GM12878 (cell line): ENCODE measurements around the gene DNASE1. TPM values are rescaled to one million over a fixed set of nuclear protein-coding genes. Genes with fewer than 3 reads are reported as not detected.

Source experiments
- ATAC-seq: fragments of 200-7000 bp; cut with Tn5 transposase; 3 replicates; pipeline ENCODE4 v1.9.1; 2020; ENCODE audit warnings: mild to moderate bottlenecking, moderate library complexity
- BruUV-seq: library from RNA; stranded (reverse); fragments of 400-500 nt; replicated peaks from 2 replicates; lab custom pipeline; 2021; lab: Mats Ljungman, UMichigan
- CTCF ChIA-PET: fragments of 300-600 bp; sonication (Branson Sonifier 250); formaldehyde crosslinking; extraction: SDS; loops from one replicate; lab custom pipeline; 2021; ENCODE audit warnings: inconsistent platforms; lab: Yijun Ruan, JAX
- POLR2A ChIA-PET: fragments of 350-600 bp; formaldehyde crosslinking; extraction: SDS; loops from one replicate; lab custom pipeline; 2021; ENCODE audit warnings: inconsistent platforms; lab: Charles Lee
- RAD21 ChIA-PET: fragments of 300-600 bp; sonication (Branson Sonifier 250); formaldehyde crosslinking; loops from one replicate; lab custom pipeline; 2023; ENCODE audit warnings: antibody characterized with exemption; ENCODE audit not compliant: unreplicated experiment; lab: Charles Lee
- SMC1A ChIA-PET: fragments of 300-600 bp; sonication (Branson Sonifier 250); formaldehyde crosslinking; loops from one replicate; lab custom pipeline; 2023; ENCODE audit not compliant: unreplicated experiment, uncharacterized antibody; lab: Charles Lee
- DNase-seq: peaks from one replicate; pipeline ENCODE4 v3.0.0-alpha.2; 2011; ENCODE audit warnings: low read depth, low spot score
- FAIRE-seq: peaks from 3 replicates; lab custom pipeline; 2011; peaks lifted over from hg19 to GRCh38; lab: Jason Lieb, UNC
- H2AFZ ChIP-seq: 2 replicates; pipeline ENCODE4 v1.6.0; 2011; ENCODE audit warnings: low read depth, low read length, control low read depth; ENCODE audit not compliant: control insufficient read depth
- H3K27ac ChIP-seq: 2 replicates; pipeline ENCODE4 v1.5.1; 2011; ENCODE audit warnings: control low read depth; ENCODE audit not compliant: control insufficient read depth, insufficient read depth
- H3K27me3 ChIP-seq, 2 experiments: replicated peaks in 1 of 2; 2 replicates each; pipeline versions ENCODE4 v1.6.0 to v1.6.1; 2011; ENCODE audit warnings: low read length in 1 of 2; ENCODE audit not compliant: control insufficient read depth in 2 of 2, insufficient read depth in 2 of 2
- H3K36me3 ChIP-seq, 2 experiments: 2 replicates each; pipeline ENCODE4 v1.5.1; 2011; ENCODE audit warnings: low read length in 1 of 2; ENCODE audit not compliant: control insufficient read depth in 2 of 2, insufficient read depth in 2 of 2
- H3K4me1 ChIP-seq: 2 replicates; pipeline ENCODE4 v1.6.1; 2011; ENCODE audit warnings: mild to moderate bottlenecking, low read length, moderate library complexity, mixed read lengths; ENCODE audit not compliant: control insufficient read depth, insufficient read depth
- H3K4me2 ChIP-seq: 2 replicates; pipeline ENCODE4 v1.6.0; 2011; ENCODE audit warnings: control low read depth; ENCODE audit not compliant: control insufficient read depth, insufficient read depth
- H3K4me3 ChIP-seq: fragments of 200-600 bp; sonication (generic); 2 replicates; pipeline ENCODE4 v1.5.1; 2016
- H3K79me2 ChIP-seq: 2 replicates; pipeline ENCODE4 v1.6.0; 2011; ENCODE audit warnings: low read length; ENCODE audit not compliant: control insufficient read depth, insufficient read depth
- H3K9ac ChIP-seq: 2 replicates; pipeline ENCODE4 v1.8.0; 2011; ENCODE audit warnings: low read length, control low read depth, mixed read lengths; ENCODE audit not compliant: control insufficient read depth, insufficient read depth
- H3K9me3 ChIP-seq: replicated peaks from 3 replicates; pipeline ENCODE4 v1.5.1; 2011; ENCODE audit warnings: mild to moderate bottlenecking, low read length; ENCODE audit not compliant: control insufficient read depth, insufficient read depth
- H4K20me1 ChIP-seq: 2 replicates; pipeline ENCODE4 v1.6.0; 2011; ENCODE audit not compliant: control insufficient read depth, insufficient read depth
- EP300 ChIP-seq, 2 experiments: fragments of 150-350 bp in 1 of 2; IDR thresholded peaks; 2 replicates each; pipeline ENCODE4 v1.6.1; 2011 to 2012; ENCODE audit warnings: low read depth in 2 of 2, low read length in 2 of 2, borderline replicate concordance in 1 of 2, improper control_type of control experiment in 1 of 2, inconsistent platforms in 1 of 2; ENCODE audit not compliant: control insufficient read depth in 1 of 2
- GATAD2B ChIP-seq: fragments of 450-650 bp; conservative IDR thresholded peaks from 2 replicates; pipeline ENCODE4 v1.6.1; 2017; ENCODE audit warnings: low read depth, mild to moderate bottlenecking, moderate library complexity
- HDGF ChIP-seq: fragments of 450-650 bp; IDR thresholded peaks from 2 replicates; pipeline ENCODE4 v1.6.1; 2016; ENCODE audit warnings: antibody characterized with exemption
- MYB ChIP-seq: fragments of 150-350 bp; IDR thresholded peaks from 2 replicates; pipeline ENCODE4 v1.6.1; 2014; ENCODE audit warnings: mild to moderate bottlenecking, low read depth, low read length, borderline replicate concordance
- POLR2A ChIP-seq: IDR thresholded peaks from 2 replicates; pipeline ENCODE4 v1.6.1; 2011; ENCODE audit warnings: low read depth, mild to moderate bottlenecking, low read length
- WGBS: methylation state at CpG from one replicate; pipeline ENCODE4 v1.1.6; 2016; ENCODE audit warnings: low lambda C conversion rate; ENCODE audit not compliant: insufficient replicate concordance, insufficient coverage; ENCODE audit errors: missing lambda C conversion rate; 5-methylcytosine and 5-hydroxymethylcytosine counted together
- in situ Hi-C: fragments of 300-500 bp; cut with MboI; formaldehyde crosslinking; loops from 9 replicates; pipeline ENCODE4 v1.14.3; 2018; ENCODE audit warnings: mixed read lengths
- intact Hi-C: fragments of 100-400 bp; cut with micrococcal nuclease; formaldehyde crosslinking; loops from one replicate; pipeline ENCODE4 v1.14.2; 2022; ENCODE audit not compliant: unreplicated experiment
- polyA plus RNA-seq, 11 experiments: library from polyadenylated mRNA; depleted of rRNA in 4 of 11; unstranded in 6 of 11; stranded (reverse) in 5 of 11; fragments of >200 nt; fragmentation: Nextera tagmentation in 4 of 11; fragmentation: Illumina TruSeq in 1 of 11; extraction: Ambion mirVana in 4 of 11; extraction: Trizol in 1 of 11; gene quantifications; 1 replicate in 1 of 11; 2 replicates in 10 of 11; pipeline versions ENCODE4 v1.2.1 to v1.2.3, GENCODE V29; 2011 to 2016; ENCODE audit warnings: inconsistent platforms in 2 of 11, missing spikeins in 2 of 11, low read depth in 1 of 11
- total RNA-seq, 4 experiments: library from RNA; depleted of rRNA in 3 of 4; stranded (reverse); fragments of >200 nt in 3 of 4; fragmentation: Illumina TruSeq in 1 of 4; extraction: Trizol in 1 of 4; gene quantifications; 2 replicates each; pipeline versions ENCODE4 v1.2.1 to v1.2.3, GENCODE V29; 2013 to 2021

DNASE1 gene
- total and polyA plus RNA-seq, 10 of the 15 experiments (the other 5 are each of a cell fraction or from before 2014, with no cell fraction given): 0.23 to 12.0 (median 7.9) TPM

GRCh38 chr16:3690980-3691720 is 36.7 kb downstream of the DNASE1 start:
- intact Hi-C loops: loop anchor here (2.0 to 5.0 kb wide), 2 partner anchors 188 to 561 kb away; no protein-coding TSS in a partner anchor
- ATAC-seq: no peak
- no peaks in the 10 kb centered on the region for H3K27me3 ChIP-seq
- no TSS peak for BruUV-seq
- peaks cover 12% of the 10 kb centered on the region for H3K4me1 ChIP-seq
- no peak for FAIRE-seq
- no peak overlapping the region for H3K4me3 ChIP-seq
- no peak for DNase-seq
- H3K4me2 ChIP-seq: no peak overlapping the region
- no peak overlapping the region; the same call in 1 of the 2 replicates for H2AFZ ChIP-seq
- H3K79me2 ChIP-seq: peaks cover 2% of the 10 kb centered on the region; the same call in 1 of the 2 replicates
- WGBS: 95% methylated on average over 19 of the region's 19 CpGs
- no peak for TF ChIP-seq EP300 (IDR thresholded peaks at IDR 0.05; ENCODE audit: borderline replicate concordance in 1 of 2, control insufficient read depth in 1 of 2, low read depth in 2 of 2, low read length in 2 of 2)
- no peak for TF ChIP-seq MYB
- TF ChIP-seq GATAD2B: no peak
- TF ChIP-seq HDGF: no peak
- TF ChIP-seq POLR2A: no peak
- TF ChIP-seq, all 136 proteins: peak for 0
- no peaks in the 10 kb centered on the region for H3K9me3 ChIP-seq
- H3K9ac ChIP-seq: no peak overlapping the region
- in situ Hi-C loops: loop anchor here (5.0 kb wide), 1 partner anchor 186 kb away; no protein-coding TSS in a partner anchor
- CTCF ChIA-PET: interaction anchor here (0.8 to 2.2 kb wide), 6 partner anchors 9 to 187 kb away, joined by 3 to 16 read pairs (median 4); no protein-coding TSS in a partner anchor
- POLR2A ChIA-PET: interaction anchor here (1.3 kb wide), 1 partner anchor 26 kb away, joined by 4 read pairs; the partner anchor contains the start of gene TRAP1
- SMC1A ChIA-PET: interaction anchor here (1.1 to 2.5 kb wide), 3 partner anchors 185 to 292 kb away, joined by 3 to 8 read pairs (median 3); no protein-coding TSS in a partner anchor
- H4K20me1 ChIP-seq: no peaks in the 10 kb centered on the region
- H3K36me3 ChIP-seq: peaks cover 12 to 17% of the 10 kb centered on the region in 2 experiments
- H3K27ac ChIP-seq: no peak overlapping the region
- RAD21 ChIA-PET: interaction anchor here (1.2 kb wide), 1 partner anchor 187 kb away, joined by 6 read pairs; no protein-coding TSS in a partner anchor
